ENCODE results near the gene DCAF15.
"Not testable (repeated sequence)": the region's sequence is repeated elsewhere in the genome, so short reads cannot be mapped to it uniquely, and the experiment has no call there.

DCAF15 gene

GRCh38 chr19:13920940-13921747, 31.2 kb upstream of the DCAF15 start:
- TF ChIP-seq CTCF (IDR thresholded peaks at IDR 0.05; ENCODE audit: insufficient read depth, low read depth, low read length, missing control alignments): no peak
- no peak overlapping the region for H3K4me3 ChIP-seq (ENCODE audit: low read length)
- peak; percentile 49 for DNase-seq (ENCODE audit: low read depth)

GRCh38 chr19:13922118-13922517, 30.2 kb upstream of the DCAF15 start:
- H3K4me3 ChIP-seq (ENCODE audit: low read length); DNase-seq (ENCODE audit: low read depth): not testable (repeated sequence)

- no peak for TF ChIP-seq CTCF (IDR thresholded peaks at IDR 0.05; ENCODE audit: insufficient read depth, low read depth, low read length, missing control alignments)
- no peak overlapping the region for H3K4me3 ChIP-seq (ENCODE audit: low read length)
- no peak for DNase-seq (ENCODE audit: low read depth)
Measured at GRCh38 chr19:13923194-13923987, 28.9 kb upstream of the DCAF15 start.

- no peak for TF ChIP-seq CTCF (IDR thresholded peaks at IDR 0.05; ENCODE audit: insufficient read depth, low read depth, low read length, missing control alignments)
- H3K4me3 ChIP-seq (ENCODE audit: low read length): no peak overlapping the region
- no peak for DNase-seq (ENCODE audit: low read depth)
Measured at GRCh38 chr19:13926010-13926409, 26.3 kb upstream of the DCAF15 start.

GRCh38 chr19:13926715-13927114, 25.6 kb upstream of the DCAF15 start:
- TF ChIP-seq CTCF (IDR thresholded peaks at IDR 0.05; ENCODE audit: insufficient read depth, low read depth, low read length, missing control alignments): no peak
- no peak for DNase-seq (ENCODE audit: low read depth)
- H3K4me3 ChIP-seq (ENCODE audit: low read length): no peak overlapping the region

GRCh38 chr19:13929340-13929739, 23.0 kb upstream of the DCAF15 start:
- DNase-seq (ENCODE audit: low read depth): no peak
- no peak for TF ChIP-seq CTCF (IDR thresholded peaks at IDR 0.05; ENCODE audit: insufficient read depth, low read depth, low read length, missing control alignments)
- no peak overlapping the region for H3K4me3 ChIP-seq (ENCODE audit: low read length)

GRCh38 chr19:13929956-13930355, 22.4 kb upstream of the DCAF15 start:
- no peak for TF ChIP-seq CTCF (IDR thresholded peaks at IDR 0.05; ENCODE audit: insufficient read depth, low read depth, low read length, missing control alignments)
- DNase-seq (ENCODE audit: low read depth): no peak
- no peak overlapping the region for H3K4me3 ChIP-seq (ENCODE audit: low read length)

All from epithelial cell of esophagus (primary cell).